Adrenal gland (tissue), 5 donors: ENCODE results near the gene MALRD1.

Experiments used
- CTCF ChIP-seq, 6 experiments: fragments of 450-650 bp in 4 of 6; fragments of 200-600 bp in 2 of 6; sonication (generic) in 1 of 6; IDR thresholded peaks; 1 replicate in 5 of 6; 2 replicates in 1 of 6; pipeline versions ENCODE4 v1.5.1 to v1.8.0; 2016 to 2021; ENCODE audit warnings: antibody characterized with exemption in 6 of 6, mild to moderate bottlenecking in 2 of 6, moderate library complexity in 1 of 6
- POLR2A ChIP-seq, 2 donors: fragments of 450-650 bp; IDR thresholded peaks; one replicate each; pipeline ENCODE4 v1.6.1; 2017; ENCODE audit warnings: antibody characterized with exemption in 2 of 2, mild to moderate bottlenecking in 2 of 2, moderate library complexity in 1 of 2
- donor health status: DM: no; HTN: no; CAD: no.

DNA sequence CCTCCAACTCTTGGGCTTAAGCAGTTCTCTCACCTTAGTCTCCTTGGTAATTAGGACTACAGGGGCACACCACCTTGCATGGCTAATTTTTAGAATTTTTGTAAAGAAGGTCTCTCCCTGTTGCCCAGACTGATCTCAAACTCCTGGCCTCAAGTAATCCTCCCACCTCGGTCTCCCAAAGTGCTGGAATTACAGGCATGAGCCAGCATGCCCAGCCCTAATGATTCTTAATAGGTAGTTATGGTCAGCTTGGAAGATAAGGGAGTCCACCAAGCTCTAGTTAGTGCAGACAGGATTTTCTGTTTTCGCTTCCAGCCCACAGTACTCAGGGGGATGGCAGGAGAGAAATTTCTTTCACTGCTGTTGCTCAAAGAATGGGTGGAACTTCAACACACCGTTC, 639.7 kb downstream of the MALRD1 start:
- TF ChIP-seq CTCF (IDR thresholded peaks at IDR 0.05) = no peak
- TF ChIP-seq POLR2A (IDR thresholded peaks at IDR 0.05) = no peak
